H7 (cell line): Measurements from ENCODE around the gene PPP4R4. TPM values are rescaled to one million over a fixed set of nuclear protein-coding genes. Genes with fewer than 3 reads are reported as not detected.

ENCODE experiments used
- total RNA-seq: library from RNA; depleted of rRNA; stranded (reverse); fragments of >200 nt; shearing (Covaris generic); gene quantifications from 2 replicates; pipeline ENCODE4 v1.2.3, GENCODE V29; 2014; rRNA removed

Gene PPP4R4
- total RNA-seq, 1 experiment from 2014 or later = 3.0 TPM

Other genes with a start within 250 kb of the PPP4R4 start
- not detected in 2 replicates for gene FAM181A, start 247.0 kb upstream of the PPP4R4 start, total RNA-seq
- 0.21 TPM in 1 of 2 replicates, not detected in the other for gene ASB2, start 197.8 kb upstream of the PPP4R4 start, total RNA-seq
- not detected in 2 replicates for gene CCDC197, start 177.0 kb upstream of the PPP4R4 start, total RNA-seq
- 3.0 and 4.4 TPM in 2 replicates for gene OTUB2, start 148.0 kb upstream of the PPP4R4 start, total RNA-seq
- gene DDX24, start 93.1 kb upstream of the PPP4R4 start, total RNA-seq = 198 and 211 TPM in 2 replicates
- 14.3 and 16.4 TPM in 2 replicates for gene IFI27L1, start 93.0 kb upstream of the PPP4R4 start, total RNA-seq
- gene IFI27, start 63.6 kb upstream of the PPP4R4 start, total RNA-seq = 0.62 TPM in 1 of 2 replicates, not detected in the other
- 25.6 and 26.3 TPM in 2 replicates for gene IFI27L2, start 44.7 kb upstream of the PPP4R4 start, total RNA-seq
- gene SERPINA10, start 118.9 kb downstream of the PPP4R4 start, total RNA-seq = not detected in 2 replicates
- not detected in 2 replicates for gene SERPINA6, start 149.0 kb downstream of the PPP4R4 start, total RNA-seq
- gene SERPINA2, start 192.4 kb downstream of the PPP4R4 start, total RNA-seq = not detected in 2 replicates
- gene SERPINA1, start 214.3 kb downstream of the PPP4R4 start, total RNA-seq = 0.18 TPM in 1 of 2 replicates, not detected in the other